Measurements from ENCODE around the gene ZNF883. TPM values are rescaled to one million over a fixed set of nuclear protein-coding genes. Genes with fewer than 3 reads are reported as not detected.

ZNF883 gene
- total RNA-seq, 1 donor from 2014 or later = 11.2 TPM

DNA sequence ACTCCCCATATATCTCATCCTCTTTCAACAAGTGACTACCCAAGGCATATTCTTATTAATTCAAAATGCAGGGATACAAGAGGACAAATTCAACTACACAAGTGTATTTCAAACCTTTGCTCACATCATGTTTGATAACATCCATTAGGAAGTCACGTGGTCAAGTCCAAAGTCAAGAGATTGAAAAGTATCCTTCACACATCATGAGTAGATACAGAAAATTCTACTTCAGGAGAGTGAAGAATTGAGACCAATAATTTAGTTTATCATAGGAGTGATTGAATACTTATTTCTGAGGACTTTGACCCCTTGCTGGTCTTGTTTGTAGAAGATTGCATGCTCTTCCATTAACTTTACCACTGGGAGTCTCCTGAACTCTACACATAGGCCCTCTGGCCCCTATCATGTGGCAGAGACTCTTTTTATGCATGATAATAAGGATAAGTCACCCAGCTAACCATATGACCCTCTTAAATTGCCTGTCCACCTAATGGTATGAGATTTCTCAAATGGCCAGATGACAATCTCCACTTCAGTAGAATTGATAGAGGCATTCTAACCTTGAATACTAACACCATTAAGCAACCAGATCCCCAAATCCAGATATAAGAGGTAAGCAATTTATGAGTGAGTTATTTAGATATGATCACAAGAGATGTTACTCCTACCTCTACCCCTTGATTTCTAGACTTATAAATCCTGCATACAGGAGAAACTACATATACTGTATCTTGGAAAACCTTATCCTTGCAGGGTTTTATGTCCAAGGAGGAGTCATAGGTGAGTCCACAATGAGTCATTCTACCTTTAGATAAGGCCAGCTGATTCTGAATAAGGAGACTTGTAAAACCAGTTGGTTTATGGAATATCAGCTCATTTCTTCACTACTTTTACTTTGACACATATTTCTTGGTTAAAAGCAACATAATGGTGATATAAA, 94.7 kb downstream of the ZNF883 start:
- TF ChIP-seq, protein P1, sequence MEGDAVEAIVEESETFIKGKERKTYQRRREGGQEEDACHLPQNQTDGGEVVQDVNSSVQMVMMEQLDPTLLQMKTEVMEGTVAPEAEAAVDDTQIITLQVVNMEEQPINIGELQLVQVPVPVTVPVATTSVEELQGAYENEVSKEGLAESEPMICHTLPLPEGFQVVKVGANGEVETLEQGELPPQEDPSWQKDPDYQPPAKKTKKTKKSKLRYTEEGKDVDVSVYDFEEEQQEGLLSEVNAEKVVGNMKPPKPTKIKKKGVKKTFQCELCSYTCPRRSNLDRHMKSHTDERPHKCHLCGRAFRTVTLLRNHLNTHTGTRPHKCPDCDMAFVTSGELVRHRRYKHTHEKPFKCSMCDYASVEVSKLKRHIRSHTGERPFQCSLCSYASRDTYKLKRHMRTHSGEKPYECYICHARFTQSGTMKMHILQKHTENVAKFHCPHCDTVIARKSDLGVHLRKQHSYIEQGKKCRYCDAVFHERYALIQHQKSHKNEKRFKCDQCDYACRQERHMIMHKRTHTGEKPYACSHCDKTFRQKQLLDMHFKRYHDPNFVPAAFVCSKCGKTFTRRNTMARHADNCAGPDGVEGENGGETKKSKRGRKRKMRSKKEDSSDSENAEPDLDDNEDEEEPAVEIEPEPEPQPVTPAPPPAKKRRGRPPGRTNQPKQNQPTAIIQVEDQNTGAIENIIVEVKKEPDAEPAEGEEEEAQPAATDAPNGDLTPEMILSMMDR (IDR thresholded peaks at IDR 0.05; ENCODE audit: unreplicated experiment) = no peak
- Mint-ChIP-seq H3K36me3 (no peaks in the 10 kb centered on the region), H3K4me1 (peaks cover 9% of the 10 kb centered on the region), H3K27me3 (ENCODE audit: low read depth) (peaks cover 60% of the 10 kb centered on the region), H3K27ac (no peak overlapping the region), H3K4me3 (no peak overlapping the region), H3K9me3 (no peaks in the 10 kb centered on the region)
- no peak for DNase-seq (ENCODE audit: low spot score in 2 of 2, unreplicated experiment in 2 of 2)

DNA sequence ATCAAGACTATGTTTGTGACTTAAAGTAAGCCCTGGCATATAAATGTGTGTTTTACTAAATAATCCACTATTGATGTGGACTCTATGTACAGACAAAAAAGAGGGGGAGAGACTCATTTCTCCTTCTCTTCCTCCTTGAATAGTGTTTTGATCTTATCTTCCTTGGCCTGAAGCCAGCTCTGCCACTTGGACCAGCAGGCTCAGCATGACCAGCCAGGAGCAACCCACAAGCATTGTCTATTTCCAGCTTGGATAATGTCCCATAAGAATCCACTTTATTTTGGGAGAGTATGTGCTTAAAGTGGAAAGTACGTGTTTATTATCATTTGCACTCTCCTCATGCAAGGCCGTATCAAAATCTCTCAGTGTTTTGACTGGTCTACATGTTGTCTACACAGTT, 97.5 kb downstream of the ZNF883 start:
- TF ChIP-seq, protein P1 (IDR thresholded peaks at IDR 0.05; ENCODE audit: unreplicated experiment) = no peak
- peaks cover 9% of the 10 kb centered on the region for H3K4me1 Mint-ChIP-seq
- no peak overlapping the region for H3K4me3 Mint-ChIP-seq
- H3K27me3 Mint-ChIP-seq (ENCODE audit: low read depth) = peaks cover 43% of the 10 kb centered on the region
- no peak for DNase-seq (ENCODE audit: low spot score in 2 of 2, unreplicated experiment in 2 of 2)
- H3K9me3 Mint-ChIP-seq = no peaks in the 10 kb centered on the region
- H3K27ac Mint-ChIP-seq = no peak overlapping the region
- no peaks in the 10 kb centered on the region for H3K36me3 Mint-ChIP-seq

DNA sequence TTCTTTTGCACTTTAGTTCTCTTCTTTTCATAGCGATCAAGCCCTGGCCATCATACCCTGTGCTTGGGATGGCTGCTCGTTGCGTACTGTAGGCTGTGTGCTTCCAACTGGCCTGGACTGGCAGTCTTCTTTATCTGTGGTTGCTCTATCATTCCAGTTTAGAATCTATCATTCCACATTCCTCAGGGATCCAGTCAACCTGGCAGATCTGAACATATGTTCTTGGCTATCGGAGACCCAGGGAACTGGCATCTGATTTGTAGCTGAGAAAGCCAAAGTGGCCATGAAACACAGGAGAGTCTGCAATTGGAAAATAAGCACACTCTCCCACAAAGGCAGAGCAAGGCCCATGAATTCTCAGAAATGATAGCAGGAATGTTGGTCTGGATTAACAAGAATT, 98.7 kb downstream of the ZNF883 start:
- H3K27ac Mint-ChIP-seq = no peak overlapping the region
- no peak for DNase-seq (ENCODE audit: low spot score in 2 of 2, unreplicated experiment in 2 of 2)
- TF ChIP-seq, protein P1 (IDR thresholded peaks at IDR 0.05; ENCODE audit: unreplicated experiment) = no peak
- no peaks in the 10 kb centered on the region for H3K9me3 Mint-ChIP-seq
- H3K4me3 Mint-ChIP-seq = no peak overlapping the region
- H3K36me3 Mint-ChIP-seq = no peaks in the 10 kb centered on the region
- peaks cover 9% of the 10 kb centered on the region for H3K4me1 Mint-ChIP-seq
- H3K27me3 Mint-ChIP-seq (ENCODE audit: low read depth) = peaks cover 34% of the 10 kb centered on the region

DNA sequence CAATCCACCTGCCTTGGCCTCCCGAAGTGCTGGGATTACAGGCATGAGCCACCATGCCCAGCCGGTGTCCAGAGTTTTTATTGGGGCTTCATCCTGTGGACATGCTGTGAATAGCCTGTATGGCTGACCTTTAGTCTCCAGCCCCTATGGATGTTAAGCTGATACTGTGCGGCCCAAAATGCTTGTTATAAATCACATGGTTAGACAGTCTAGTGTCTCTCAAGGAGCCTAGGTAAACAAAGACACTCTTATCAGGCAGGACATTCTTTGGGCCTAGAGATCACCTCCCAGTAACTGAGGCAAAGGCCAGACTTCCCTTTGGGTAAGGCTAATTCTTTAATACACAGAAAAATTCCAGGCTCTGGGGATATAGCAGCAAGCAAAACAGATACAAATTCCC, 99.4 kb downstream of the ZNF883 start:
- no peak overlapping the region for H3K4me3 Mint-ChIP-seq
- H3K9me3 Mint-ChIP-seq = no peaks in the 10 kb centered on the region
- no peaks in the 10 kb centered on the region for H3K36me3 Mint-ChIP-seq
- peaks cover 9% of the 10 kb centered on the region for H3K4me1 Mint-ChIP-seq
- H3K27me3 Mint-ChIP-seq (ENCODE audit: low read depth) = peaks cover 31% of the 10 kb centered on the region
- DNase-seq (ENCODE audit: low spot score in 2 of 2, unreplicated experiment in 2 of 2) = no peak
- H3K27ac Mint-ChIP-seq = no peak overlapping the region
- TF ChIP-seq, protein P1 (IDR thresholded peaks at IDR 0.05; ENCODE audit: unreplicated experiment) = no peak

DNA sequence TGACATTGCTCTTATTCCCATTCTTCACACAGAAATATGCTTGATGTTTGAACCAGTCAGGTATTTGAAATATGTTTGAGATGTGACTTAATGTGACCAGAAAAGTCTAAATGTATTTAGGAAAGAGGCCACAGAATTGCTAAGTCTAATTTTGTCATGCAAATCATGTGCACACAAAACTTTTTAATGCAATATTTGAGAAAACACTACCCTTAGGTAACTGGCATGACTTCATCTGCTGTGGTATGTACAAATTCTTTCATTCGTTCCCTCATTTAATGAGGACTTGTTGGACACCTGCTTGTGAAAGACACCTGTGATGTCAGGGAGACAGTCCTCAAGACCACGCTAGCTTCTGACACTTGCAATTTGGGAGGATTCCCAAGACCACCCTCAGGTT, 100.3 kb downstream of the ZNF883 start:
- Mint-ChIP-seq H3K27ac (no peak overlapping the region), H3K9me3 (no peaks in the 10 kb centered on the region), H3K27me3 (ENCODE audit: low read depth) (peaks cover 24% of the 10 kb centered on the region), H3K4me1 (peaks cover 9% of the 10 kb centered on the region), H3K36me3 (no peaks in the 10 kb centered on the region), H3K4me3 (no peak overlapping the region)
- no peak for DNase-seq (ENCODE audit: low spot score in 2 of 2, unreplicated experiment in 2 of 2)
- TF ChIP-seq, protein P1 (IDR thresholded peaks at IDR 0.05; ENCODE audit: unreplicated experiment) = no peak

Other genes with a start within 250 kb of the ZNF883 start
- not detected in 3 replicates for gene SLC46A2, start 121.3 kb downstream of the ZNF883 start, total RNA-seq
- 8.2 to 9.3 TPM (median 8.9 TPM) in 3 replicates for gene ZFP37, start 44.5 kb upstream of the ZNF883 start, total RNA-seq
- 7.2 to 8.5 TPM (median 7.8 TPM) in 3 replicates for gene SLC31A2, start 138.8 kb upstream of the ZNF883 start, total RNA-seq
- 28.2 to 30.0 TPM (median 28.4 TPM) in 3 replicates for gene FKBP15, start 209.1 kb upstream of the ZNF883 start, total RNA-seq
- 22.3 to 23.8 TPM (median 22.6 TPM) in 3 replicates for gene SLC31A1, start 209.4 kb upstream of the ZNF883 start, total RNA-seq